HL-60 (cell line): Measurements from ENCODE around the gene DGCR8.

ENCODE experiments used
- DNase-seq, 2 experiments: peaks; one replicate each; pipeline ENCODE4 v3.0.0-alpha.2; 2010 to 2020; ENCODE audit warnings: low read depth in 1 of 2, low spot score in 1 of 2
- H3K27ac ChIP-seq: fragments of 250-450 bp; sonication (Bioruptor Pico); replicated peaks from 2 replicates; pipeline ENCODE4 v1.5.1; 2020; ENCODE audit warnings: mild to moderate bottlenecking, moderate library complexity
- H3K27me3 ChIP-seq: fragments of 250-450 bp; sonication (Bioruptor Pico); 2 replicates; pipeline ENCODE4 v1.5.1; 2021; ENCODE audit warnings: mild to moderate bottlenecking, moderate library complexity; ENCODE audit not compliant: insufficient read depth, poor library complexity, severe bottlenecking
- H3K4me3 ChIP-seq: replicated peaks from 2 replicates; pipeline ENCODE4 v1.5.1; 2011; ENCODE audit warnings: mild to moderate bottlenecking, control low read depth, low read length; ENCODE audit not compliant: insufficient read depth
- GABPA ChIP-seq: IDR thresholded peaks from 2 replicates; pipeline ENCODE4 v1.6.1; 2012; ENCODE audit warnings: low read depth
- POLR2AphosphoS5 ChIP-seq: IDR thresholded peaks from 2 replicates; pipeline ENCODE4 v1.6.1; 2012; ENCODE audit warnings: low read depth
- SPI1 ChIP-seq: IDR thresholded peaks from 2 replicates; pipeline ENCODE4 v1.6.1; 2012; ENCODE audit warnings: low read depth, mild to moderate bottlenecking, borderline replicate concordance
- TF ChIP-seq, protein P1 (sequence below): IDR thresholded peaks from 2 replicates; pipeline ENCODE4 v1.6.1; 2012; ENCODE audit warnings: low read depth; ENCODE audit not compliant: insufficient replicate concordance
- TF ChIP-seq, protein P2 (sequence below): IDR thresholded peaks from one replicate; pipeline ENCODE4 v1.5.1; 2011; ENCODE audit warnings: low read length, control low read depth, inconsistent platforms; ENCODE audit not compliant: insufficient read depth

The DGCR8 gene

DNA sequence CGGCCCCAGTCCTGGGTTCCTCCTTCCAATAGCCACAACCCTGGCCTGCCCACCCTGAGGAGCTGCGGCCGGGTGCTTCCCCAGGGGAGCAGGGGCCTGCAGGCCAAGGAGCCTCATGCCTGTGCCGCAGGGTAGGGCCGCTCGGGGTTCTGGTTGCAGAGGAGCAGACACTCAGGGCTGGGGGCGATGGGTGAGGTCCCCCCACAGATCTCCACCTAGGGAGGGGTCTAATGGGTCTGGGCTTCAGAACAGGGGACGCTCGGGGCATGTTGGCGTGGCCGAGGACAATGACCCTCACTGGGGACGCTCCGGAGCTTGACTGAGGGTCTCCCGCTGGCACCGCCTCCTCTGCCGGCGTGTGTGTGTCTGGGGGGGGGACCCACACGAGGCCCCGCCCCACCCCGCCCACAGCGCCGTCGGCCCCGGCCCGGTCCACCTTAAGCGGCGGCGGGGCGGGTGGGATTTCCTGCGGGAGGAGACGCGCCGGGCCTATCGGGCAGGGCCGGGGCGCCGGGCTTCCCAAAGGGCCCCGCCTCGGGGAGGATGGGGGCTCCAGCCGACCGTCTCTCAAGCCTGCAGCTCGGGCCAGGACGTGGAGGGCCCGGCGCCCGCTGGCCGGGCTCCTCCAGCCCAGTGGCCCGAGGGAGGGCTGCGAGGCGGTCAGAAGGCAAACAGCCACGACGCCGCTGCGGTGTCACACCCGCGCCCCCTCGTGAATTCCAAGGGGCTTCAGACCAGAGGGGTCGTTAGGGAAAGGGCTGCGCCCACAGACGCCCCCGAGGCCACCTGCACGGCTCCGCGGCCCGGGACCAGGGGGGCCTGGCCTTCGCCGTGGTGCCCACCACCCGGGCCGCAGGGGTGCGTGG lies 50.9 kb downstream of the DGCR8 start:
- no peak overlapping the region for H3K27ac ChIP-seq
- peak overlapping the region; percentile 30 for H3K4me3 ChIP-seq
- TF ChIP-seq POLR2AphosphoS5: no peak
- no peak for TF ChIP-seq GABPA
- TF ChIP-seq, protein P1, sequence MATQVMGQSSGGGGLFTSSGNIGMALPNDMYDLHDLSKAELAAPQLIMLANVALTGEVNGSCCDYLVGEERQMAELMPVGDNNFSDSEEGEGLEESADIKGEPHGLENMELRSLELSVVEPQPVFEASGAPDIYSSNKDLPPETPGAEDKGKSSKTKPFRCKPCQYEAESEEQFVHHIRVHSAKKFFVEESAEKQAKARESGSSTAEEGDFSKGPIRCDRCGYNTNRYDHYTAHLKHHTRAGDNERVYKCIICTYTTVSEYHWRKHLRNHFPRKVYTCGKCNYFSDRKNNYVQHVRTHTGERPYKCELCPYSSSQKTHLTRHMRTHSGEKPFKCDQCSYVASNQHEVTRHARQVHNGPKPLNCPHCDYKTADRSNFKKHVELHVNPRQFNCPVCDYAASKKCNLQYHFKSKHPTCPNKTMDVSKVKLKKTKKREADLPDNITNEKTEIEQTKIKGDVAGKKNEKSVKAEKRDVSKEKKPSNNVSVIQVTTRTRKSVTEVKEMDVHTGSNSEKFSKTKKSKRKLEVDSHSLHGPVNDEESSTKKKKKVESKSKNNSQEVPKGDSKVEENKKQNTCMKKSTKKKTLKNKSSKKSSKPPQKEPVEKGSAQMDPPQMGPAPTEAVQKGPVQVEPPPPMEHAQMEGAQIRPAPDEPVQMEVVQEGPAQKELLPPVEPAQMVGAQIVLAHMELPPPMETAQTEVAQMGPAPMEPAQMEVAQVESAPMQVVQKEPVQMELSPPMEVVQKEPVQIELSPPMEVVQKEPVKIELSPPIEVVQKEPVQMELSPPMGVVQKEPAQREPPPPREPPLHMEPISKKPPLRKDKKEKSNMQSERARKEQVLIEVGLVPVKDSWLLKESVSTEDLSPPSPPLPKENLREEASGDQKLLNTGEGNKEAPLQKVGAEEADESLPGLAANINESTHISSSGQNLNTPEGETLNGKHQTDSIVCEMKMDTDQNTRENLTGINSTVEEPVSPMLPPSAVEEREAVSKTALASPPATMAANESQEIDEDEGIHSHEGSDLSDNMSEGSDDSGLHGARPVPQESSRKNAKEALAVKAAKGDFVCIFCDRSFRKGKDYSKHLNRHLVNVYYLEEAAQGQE: no peak
- TF ChIP-seq, protein P2, sequence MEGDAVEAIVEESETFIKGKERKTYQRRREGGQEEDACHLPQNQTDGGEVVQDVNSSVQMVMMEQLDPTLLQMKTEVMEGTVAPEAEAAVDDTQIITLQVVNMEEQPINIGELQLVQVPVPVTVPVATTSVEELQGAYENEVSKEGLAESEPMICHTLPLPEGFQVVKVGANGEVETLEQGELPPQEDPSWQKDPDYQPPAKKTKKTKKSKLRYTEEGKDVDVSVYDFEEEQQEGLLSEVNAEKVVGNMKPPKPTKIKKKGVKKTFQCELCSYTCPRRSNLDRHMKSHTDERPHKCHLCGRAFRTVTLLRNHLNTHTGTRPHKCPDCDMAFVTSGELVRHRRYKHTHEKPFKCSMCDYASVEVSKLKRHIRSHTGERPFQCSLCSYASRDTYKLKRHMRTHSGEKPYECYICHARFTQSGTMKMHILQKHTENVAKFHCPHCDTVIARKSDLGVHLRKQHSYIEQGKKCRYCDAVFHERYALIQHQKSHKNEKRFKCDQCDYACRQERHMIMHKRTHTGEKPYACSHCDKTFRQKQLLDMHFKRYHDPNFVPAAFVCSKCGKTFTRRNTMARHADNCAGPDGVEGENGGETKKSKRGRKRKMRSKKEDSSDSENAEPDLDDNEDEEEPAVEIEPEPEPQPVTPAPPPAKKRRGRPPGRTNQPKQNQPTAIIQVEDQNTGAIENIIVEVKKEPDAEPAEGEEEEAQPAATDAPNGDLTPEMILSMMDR: no peak
- TF ChIP-seq SPI1: no peak

DNA sequence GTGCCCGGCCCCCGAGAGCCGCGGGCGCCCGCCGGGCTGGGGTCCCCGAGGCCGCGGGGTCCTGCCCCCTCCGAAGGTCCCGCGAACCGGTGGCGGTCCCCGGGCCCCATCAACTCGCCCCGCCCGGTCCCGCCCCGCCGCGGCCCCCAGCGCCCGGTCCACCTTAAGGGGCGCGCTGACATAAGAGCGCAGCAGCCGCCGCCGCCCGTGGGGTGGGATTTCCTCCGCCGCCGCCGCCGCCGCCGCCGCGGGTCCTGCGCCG lies 51.5 kb downstream of the DGCR8 start, which contains the start of gene ZDHHC8:
Gene ZDHHC8, plus strand, starts transcription at position 208 of the 262 bp plus-strand sequence. CDS start 144 bp downstream, outside the sequence.
- no peak for DNase-seq
- Histone ChIP-seq H3K4me3 (peak within 1 kb of the TSS; percentile 30), H3K27me3 (peaks cover 21% of the 10 kb centered on the region), H3K27ac (no peak within 1 kb of the TSS)
- no peak for TF ChIP-seq GABPA
- TF ChIP-seq, protein P2: no peak

More for the DNA sequence above, 50.9 kb downstream of the DGCR8 start:
- DNase-seq: no peak
- H3K27me3 ChIP-seq: peaks cover 21% of the 10 kb centered on the region

DNA sequence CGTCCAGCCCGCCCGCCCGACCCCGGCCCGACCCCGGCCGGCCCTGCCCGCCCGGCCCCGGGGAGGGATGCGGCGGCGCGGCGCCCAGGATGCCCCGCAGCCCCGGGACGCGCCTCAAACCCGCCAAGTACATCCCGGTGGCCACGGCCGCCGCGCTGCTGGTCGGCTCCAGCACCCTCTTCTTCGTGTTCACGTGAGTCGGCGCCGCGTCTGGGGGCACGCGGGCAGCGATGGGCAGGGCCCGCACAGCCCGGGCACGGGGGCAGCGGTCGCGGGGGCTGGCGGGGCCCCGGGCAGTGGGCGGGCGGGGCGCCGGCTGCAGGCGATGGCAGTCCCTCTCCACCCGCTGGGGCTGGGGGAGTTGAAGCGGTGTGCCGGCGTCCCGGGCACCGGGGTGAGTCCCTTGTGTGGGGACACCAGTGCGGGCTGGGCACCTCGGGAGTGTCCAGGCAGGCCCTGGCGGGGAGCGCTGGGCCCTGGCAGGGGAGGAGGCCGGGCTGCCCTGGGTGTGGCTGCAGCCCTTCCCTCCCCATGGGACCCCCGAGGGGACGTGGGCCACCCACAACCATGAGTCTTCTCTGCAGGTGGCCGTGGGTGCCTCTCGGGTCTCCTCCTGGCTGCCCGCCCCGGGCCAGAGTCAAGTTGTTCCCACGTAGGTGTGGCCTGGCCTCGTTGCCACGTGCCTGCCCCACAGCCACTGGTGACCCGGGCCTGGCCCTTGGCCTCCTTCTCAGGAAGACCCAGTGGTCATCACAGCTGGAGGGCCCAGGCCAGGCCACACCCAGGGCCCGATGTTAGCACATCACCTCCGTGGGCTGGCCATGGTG lies 52.0 kb downstream of the DGCR8 start:
- no peak overlapping the region for H3K27ac ChIP-seq
- TF ChIP-seq GABPA (no peak), POLR2AphosphoS5 (no peak), SPI1 (no peak)
- TF ChIP-seq, protein P2: no peak
- TF ChIP-seq, protein P1: no peak
- H3K4me3 ChIP-seq: peak overlapping the region; percentile 13; the same call in 1 of the 2 replicates
- H3K27me3 ChIP-seq: peaks cover 21% of the 10 kb centered on the region
- DNase-seq: no peak
